Subcutaneous adipose tissue (tissue), 4 donors: ENCODE data around the gene PTPRN2. TPM values are rescaled to one million over a fixed set of nuclear protein-coding genes. Genes with fewer than 3 reads are reported as not detected.

ENCODE experiments used
- total RNA-seq, 4 donors: library from RNA; depleted of rRNA; stranded (reverse); fragments of >200 nt; gene quantifications; one replicate each; pipeline ENCODE4 v1.1.0, GENCODE V29; 2016
- TF ChIP-seq, protein P1 (sequence below): fragments of 450-650 bp; IDR thresholded peaks from one replicate; pipeline ENCODE4 v1.5.1; 2016; ENCODE audit warnings: low read depth, mild to moderate bottlenecking, control low read depth, antibody characterized with exemption, moderate library complexity

PTPRN2 gene
- total RNA-seq, 4 donors from 2014 or later: 2.0 to 4.6 (median 3.7) TPM

DNA sequence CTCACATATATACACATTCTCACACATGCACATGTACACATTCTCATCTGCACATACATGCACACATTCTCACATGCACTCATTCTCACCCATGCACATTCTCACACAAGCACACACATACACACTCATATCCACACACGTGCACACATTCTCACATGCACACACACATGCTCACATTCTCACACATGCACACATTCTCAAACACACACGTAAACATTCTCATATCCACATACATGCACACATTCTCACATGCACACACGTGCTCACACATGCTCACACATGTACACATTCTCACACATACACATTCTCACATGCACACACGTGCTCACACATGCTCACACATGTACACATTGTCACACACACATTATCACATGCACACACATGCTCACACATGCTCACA lies 260.6 kb downstream of the PTPRN2 start:
- TF ChIP-seq, protein P1, sequence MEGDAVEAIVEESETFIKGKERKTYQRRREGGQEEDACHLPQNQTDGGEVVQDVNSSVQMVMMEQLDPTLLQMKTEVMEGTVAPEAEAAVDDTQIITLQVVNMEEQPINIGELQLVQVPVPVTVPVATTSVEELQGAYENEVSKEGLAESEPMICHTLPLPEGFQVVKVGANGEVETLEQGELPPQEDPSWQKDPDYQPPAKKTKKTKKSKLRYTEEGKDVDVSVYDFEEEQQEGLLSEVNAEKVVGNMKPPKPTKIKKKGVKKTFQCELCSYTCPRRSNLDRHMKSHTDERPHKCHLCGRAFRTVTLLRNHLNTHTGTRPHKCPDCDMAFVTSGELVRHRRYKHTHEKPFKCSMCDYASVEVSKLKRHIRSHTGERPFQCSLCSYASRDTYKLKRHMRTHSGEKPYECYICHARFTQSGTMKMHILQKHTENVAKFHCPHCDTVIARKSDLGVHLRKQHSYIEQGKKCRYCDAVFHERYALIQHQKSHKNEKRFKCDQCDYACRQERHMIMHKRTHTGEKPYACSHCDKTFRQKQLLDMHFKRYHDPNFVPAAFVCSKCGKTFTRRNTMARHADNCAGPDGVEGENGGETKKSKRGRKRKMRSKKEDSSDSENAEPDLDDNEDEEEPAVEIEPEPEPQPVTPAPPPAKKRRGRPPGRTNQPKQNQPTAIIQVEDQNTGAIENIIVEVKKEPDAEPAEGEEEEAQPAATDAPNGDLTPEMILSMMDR: no peak

DNA sequence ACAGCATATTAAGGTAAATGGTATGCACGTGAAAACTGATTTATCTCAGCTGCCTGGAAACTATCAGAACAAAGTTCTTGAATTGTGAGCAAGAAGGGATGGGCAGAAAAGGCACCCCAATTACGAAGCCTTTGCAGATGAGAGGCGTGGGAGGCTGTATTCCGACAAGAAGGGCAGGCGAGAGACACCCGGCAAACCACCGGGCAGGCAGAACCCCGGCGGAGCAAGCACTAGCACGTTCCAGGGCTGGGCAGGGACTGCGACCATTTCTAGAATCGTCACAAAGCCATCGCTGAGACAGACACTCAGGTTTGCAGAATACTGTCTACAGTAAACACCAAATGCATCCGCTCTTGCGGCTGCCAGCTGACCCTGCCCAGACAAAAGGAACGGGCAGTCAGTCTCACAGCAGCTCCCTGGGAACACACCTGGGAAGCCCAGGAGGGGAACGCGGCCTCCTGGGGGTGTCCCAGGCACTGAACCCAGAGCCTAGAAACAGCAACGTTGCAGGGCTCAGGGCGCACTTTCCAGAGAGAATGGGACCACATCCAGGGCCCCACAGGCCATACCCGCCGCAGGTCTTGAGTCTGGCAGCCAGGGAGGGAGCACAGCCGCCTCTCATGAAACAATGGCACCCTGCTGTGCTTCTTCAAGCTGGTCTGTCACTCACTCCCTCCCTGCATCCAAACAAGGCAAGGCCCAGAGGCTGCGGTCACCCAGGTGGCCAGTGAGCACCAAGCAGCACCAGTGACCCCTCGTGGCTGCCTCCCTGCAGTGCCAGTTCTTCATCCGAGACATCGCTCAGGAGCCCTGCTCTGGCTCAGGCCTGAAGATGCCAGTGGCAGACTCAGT lies 261.9 kb downstream of the PTPRN2 start:
- TF ChIP-seq, protein P1: no peak

DNA sequence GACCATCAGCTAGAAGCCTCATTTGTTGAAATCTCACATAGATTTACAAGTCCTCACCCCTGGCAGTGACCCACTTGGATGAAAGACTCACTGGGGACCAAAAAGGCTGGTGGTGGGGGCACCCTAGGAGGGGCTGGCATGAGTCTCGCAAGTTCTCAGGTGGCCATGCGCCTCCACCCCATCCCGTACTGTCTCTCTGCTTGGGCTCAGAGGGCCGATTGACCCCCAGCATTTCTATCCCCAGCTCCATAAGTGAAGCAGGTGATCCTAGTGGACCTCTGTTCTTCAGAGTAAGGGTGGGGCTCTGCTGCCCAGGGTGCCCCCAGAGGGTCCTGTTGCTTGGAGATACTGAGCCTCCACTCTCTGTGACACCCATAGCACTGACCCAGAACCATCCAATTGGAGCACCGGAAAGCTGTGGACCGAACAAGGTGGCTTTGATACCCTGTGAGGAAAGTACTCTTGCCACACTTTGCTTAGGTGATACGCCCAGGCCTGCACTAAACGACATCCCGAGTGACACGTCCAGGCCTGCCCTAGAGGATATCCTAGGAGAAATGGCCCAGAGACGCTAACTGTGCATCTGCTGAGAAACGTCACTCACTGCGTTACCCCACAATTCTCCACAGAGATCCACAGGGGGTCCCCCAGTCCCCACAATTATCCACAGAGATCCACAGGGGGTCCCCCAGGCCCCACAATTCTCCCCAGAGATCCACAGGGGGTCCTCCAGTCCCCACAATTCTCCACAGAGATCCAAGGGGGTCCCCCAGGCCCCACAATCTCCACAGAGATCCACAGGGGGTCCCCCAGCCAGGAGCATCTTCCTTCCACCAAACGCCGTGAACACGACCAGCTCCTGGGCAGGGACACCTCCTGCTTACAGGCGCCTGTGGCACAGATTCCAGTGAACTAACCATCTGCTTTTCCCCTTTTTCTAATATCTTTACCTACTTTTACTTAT lies 262.9 kb downstream of the PTPRN2 start:
- TF ChIP-seq, protein P1: no peak

DNA sequence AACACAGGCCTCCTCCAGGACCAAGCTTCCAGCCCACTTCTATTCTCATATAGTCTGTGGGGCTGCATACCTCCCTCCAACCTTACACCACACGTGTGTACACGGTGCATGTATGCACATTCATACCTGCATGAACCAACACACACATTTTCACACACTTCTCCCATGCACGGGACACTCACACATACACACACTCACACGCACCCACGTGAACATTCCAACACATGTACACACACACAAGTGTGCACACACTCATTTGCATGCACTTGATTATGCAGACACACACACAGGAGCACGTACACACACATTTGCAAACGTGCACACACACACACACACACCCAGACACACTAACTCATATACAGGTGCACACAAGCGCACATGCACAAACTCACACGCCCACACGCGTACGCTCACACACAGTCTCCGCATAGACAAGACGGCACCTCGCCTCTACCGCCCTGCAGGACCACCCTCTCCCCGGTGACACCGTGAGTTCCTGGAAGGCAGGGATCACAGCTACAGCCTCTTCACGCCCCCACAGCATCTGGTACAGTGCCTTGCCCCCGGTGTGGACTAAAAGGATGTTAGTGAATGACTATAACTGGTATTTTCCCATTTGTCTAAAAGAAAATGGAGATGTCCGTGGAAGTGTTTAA lies 263.8 kb downstream of the PTPRN2 start:
- TF ChIP-seq, protein P1: no peak

DNA sequence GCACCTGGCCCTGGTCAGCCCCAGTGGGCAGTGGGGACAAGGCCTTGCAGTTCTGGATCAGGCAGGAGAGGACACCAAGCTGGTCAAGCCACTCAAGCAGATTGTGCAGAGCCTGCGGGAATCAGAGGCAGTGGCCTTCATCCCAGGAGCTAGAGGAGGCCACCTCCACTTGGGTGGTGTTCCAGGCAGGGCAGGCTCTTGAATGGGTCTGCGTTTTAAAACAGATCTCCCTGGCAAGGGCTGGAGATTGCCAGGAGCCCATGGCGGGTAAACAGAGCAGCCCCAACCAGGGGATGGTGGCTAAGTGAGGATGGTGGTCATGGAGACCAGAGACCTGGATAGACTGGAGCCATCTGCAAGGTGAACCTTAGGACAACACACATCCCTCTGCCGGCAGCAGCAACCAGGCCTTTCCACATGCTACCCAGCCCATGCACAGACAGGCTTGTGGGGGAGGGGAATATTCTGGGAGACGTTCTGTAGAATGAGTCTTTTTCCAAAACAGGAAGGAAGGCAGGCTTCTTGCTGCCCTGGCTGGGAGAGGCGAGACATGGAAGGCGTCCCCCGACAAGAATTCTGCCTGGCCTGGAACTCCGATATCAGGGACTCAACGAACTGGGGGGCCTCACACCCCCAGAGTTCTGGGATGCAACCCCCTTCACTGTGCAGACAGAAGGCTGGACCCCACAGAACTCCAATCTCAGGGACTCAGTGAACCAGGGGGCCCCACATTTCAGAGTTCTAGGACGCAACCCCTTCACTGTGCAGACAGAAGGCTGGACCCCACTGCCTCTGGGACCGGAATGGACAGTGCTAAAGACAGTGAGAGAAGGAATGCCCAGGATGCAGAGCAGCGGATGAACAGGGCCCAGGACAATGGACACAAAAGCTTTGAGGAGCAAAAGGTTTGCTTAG lies 264.8 kb downstream of the PTPRN2 start:
- TF ChIP-seq, protein P1: no peak

DNA sequence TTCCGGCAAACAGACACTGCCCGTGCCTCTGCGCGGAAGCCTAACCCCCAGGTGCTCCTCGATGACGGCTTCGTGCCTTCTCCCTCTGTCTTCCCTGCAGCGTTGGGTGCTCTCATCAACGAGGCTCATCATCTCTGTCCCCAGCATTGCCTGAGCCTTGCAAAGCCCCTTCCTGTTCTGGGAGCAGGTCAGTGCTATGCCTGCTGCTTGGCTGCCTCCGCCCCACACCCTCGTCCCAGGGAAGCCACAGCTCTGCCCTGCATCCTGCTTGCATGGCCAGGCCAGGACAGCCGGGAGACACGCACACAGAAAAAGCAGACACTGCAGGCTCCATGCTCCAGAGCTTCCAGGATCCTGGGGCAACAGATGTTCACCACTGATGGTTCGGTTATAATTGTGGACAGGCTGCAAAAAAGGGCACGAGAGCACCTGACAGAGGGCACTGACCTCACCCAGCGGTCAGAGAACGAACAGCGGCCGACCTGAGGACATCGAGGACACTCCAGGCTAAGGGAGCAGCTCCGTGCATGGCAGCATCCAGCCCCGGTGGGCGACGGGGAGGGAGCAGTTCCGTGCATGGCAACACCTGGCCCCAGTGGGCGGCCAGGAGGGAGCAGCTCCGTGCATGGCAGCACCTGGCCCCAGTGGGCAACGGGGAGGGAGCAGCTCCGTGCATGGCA lies 265.5 kb downstream of the PTPRN2 start:
- TF ChIP-seq, protein P1: no peak
